ENCODE measurements around the gene COLEC11.
"Not testable (repeated sequence)": the region's sequence is repeated elsewhere in the genome, so short reads cannot be mapped to it uniquely, and the experiment has no call there.

The COLEC11 gene

GRCh38 chr2:3655871-3656761 is 61.2 kb downstream of the COLEC11 start:
- no peak for DNase-seq

- no peak for DNase-seq
Measured at GRCh38 chr2:3656762-3657721, 62.1 kb downstream of the COLEC11 start.

GRCh38 chr2:3657881-3658280 is 63.0 kb downstream of the COLEC11 start, which contains the start of gene ALLC:
Gene ALLC, plus strand, starts transcription at chr2:3658200. Its CDS starts 12,958 bp downstream, at chr2:3671158.
- DNase-seq, result no peak

- DNase-seq, result no peak
Measured at GRCh38 chr2:3659447-3660432, 64.8 kb downstream of the COLEC11 start.

GRCh38 chr2:3660640-3661039 is 65.7 kb downstream of the COLEC11 start:
- not testable (repeated sequence) for DNase-seq

GRCh38 chr2:3661149-3661660 is 66.3 kb downstream of the COLEC11 start:
- DNase-seq, result no peak

GRCh38 chr2:3662239-3662638 is 67.3 kb downstream of the COLEC11 start:
- no peak for DNase-seq

- DNase-seq, result no peak
Measured at GRCh38 chr2:3664118-3664517, 69.2 kb downstream of the COLEC11 start.

GRCh38 chr2:3664925-3665324 is 70.0 kb downstream of the COLEC11 start:
- no peak for DNase-seq

- DNase-seq, result no peak
Measured at GRCh38 chr2:3665886-3666612, 71.1 kb downstream of the COLEC11 start.

- no peak for DNase-seq
Measured at GRCh38 chr2:3666613-3666975, 71.7 kb downstream of the COLEC11 start.

GRCh38 chr2:3667151-3667631 is 72.3 kb downstream of the COLEC11 start:
- no peak for DNase-seq

GRCh38 chr2:3669656-3670055 is 74.7 kb downstream of the COLEC11 start:
- no peak for DNase-seq

GRCh38 chr2:3670376-3670775 is 75.5 kb downstream of the COLEC11 start:
- DNase-seq, result no peak

- no peak for DNase-seq
Measured at GRCh38 chr2:3670941-3671340, 76.0 kb downstream of the COLEC11 start.

- DNase-seq, result no peak
Measured at GRCh38 chr2:3672861-3673678, 78.2 kb downstream of the COLEC11 start.

GRCh38 chr2:3674066-3674845 is 79.3 kb downstream of the COLEC11 start:
- no peak for DNase-seq

GRCh38 chr2:3675687-3676086 is 80.8 kb downstream of the COLEC11 start:
- no peak for DNase-seq

- DNase-seq, result no peak
Measured at GRCh38 chr2:3677436-3677835, 82.5 kb downstream of the COLEC11 start.

All from NK-92 treated with Interleukin-12 subunit alpha and Interleukin-12 subunit beta, amount 100 ng/mL, for 24 hours (cell line).